Activated T-helper 9 cell treated with anti-CD3 and anti-CD28 coated beads, Interleukin-2, amount 50 U/mL, for 16 hours (primary cell): ENCODE results near the gene CHDH.

ENCODE experiments used
- DNase-seq: peaks from one replicate; pipeline ENCODE4 v3.0.0-alpha.2; 2020; ENCODE audit warnings: low read depth

The CHDH gene

DNA sequence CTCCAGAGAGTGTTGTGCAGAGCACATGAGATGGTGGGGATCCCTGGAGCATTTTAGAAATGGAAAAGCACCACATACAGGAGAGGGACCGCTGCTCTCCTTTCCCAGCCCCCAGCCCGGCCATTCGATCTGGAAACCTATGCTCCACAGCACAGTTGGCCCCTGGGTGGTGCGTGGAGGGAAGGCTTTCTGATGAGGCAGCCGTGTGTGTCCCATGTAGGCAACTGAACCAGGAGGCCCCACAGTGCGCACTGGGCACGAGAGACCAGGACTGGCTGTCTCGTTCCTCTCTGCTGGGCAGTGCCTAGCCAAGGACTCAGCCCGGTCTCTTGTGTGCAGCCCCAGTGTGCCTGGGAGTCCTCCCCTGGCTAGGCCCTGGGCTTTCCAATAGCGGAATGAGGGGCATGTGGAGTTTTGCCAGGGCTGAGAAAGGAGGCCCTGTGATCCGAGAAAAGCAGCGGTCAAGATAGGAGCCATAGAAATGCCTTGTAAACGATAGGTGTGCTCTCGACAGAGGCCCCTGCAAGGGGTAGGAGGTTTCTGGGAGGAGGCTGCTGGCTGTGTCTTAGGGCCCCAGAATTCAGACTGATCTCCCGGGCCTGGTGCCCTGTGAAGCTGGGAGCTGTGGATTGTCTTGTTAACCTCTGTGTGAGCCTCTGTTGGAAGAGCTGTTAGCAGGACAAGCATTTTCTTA is 39.0 kb downstream of the CHDH start:
- DNase-seq: no peak

DNA sequence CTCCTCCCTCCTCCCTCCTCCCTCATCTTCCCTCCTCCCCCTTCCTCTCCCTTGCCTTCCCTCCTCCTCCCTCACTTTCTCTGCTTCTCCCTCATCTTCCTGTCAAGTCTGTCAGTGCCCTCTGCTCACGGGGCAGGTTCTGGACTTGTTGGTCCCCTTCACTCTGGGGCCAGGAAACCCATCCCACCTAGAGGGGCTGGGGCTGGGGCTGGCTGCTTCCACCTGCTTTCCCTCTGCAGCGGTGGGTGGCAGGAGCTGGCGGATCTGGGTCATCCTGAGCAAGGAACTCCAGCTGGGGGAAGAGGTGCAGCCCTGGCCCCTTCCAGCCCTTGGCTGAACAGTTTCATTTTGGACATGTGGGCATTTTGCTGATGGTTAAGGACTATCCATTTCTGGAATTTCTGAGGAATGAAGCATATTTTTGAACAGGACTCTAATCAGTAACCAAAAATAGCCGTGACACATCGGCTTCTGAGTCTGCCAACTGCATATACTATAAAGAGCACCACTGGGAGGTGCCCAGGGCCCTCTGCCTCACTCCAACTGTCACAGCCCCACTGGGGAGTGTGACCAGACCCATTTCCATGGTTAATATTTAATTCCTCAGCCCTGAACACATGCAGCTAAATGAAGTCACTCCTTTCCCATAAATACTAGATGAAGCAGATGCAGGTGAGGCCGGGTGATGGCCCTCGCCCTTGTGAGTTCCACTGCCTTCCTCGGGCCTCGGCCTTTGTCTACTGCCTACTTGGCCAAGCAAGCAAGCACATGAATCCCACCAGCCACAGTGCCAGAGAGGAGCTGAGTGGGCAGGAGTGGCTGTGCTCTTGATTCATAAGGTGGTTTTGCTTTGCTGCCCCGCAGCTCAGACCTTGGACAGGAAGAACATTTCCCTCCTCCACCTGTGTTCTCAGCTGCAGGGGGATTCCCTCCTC is 39.8 kb downstream of the CHDH start:
- DNase-seq: no peak

DNA sequence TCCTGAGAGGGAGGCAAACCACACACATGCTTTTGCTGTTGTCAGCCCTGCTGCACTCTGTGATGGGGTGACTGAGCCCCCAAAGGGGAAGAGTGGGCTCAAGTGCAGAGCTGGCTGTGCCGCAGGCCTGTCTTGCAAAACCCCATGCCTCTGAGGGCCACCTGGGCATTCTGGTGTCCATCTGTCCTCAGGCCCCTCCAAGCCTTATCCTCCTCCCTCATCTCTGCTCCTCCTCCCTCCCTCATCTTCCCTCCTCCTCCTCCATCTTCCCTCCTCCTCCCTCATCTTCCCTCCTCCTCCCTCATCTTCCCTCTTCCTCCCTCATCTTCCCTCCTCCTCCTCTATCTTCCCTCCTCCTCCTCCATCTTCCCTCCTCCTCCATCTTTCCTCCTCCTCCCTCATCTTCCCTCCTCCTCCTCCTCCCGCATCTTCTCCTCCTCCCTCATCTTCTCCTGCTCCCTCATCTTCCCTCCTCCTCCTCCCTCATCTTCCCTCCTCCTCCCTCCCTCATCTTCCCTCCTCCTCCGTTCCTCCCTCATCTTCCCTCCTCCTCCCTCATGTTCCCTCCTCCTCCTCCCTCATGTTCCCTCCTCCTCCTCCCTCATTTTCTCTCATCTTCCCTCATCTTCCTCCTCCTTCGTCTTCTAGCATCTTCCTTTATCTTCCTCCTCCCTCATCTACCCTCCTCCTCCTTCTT is 40.6 kb downstream of the CHDH start:
- DNase-seq: no peak

DNA sequence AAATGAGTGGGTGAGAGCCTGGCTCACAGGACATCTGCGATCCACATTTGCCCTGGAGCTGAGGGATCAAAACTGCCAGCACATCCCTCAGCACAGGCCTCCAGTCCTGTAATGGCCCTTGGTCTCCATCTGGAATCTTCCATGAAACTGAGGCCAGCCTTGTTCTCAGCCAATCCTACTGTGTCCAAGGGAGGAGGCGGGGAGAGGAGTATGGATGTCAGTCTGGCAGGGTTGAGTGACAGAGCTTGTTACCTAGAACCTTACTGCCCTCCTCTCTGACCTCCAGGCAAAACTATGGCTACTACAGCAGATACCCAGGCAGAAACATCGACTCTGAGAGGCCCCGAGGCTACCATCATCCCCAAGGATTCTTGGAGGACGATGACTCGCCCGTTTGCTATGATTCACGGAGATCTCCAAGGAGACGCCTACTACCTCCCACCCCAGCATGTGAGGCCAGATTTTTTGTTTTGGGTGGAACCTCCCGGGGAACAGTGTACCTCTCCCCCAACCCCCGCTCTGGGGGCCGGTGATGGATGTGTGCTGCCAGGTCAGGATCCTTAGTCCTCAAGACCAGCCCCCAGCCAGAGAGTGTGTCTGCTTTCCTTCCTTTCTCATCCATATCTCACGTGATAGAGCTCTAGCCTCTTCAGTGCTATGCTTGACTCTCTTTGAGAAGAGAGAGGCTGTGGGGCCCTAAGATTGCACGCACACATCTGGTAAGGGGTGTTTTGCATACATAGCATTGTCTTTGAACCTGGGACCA is 41.3 kb downstream of the CHDH start:
- no peak for DNase-seq

DNA sequence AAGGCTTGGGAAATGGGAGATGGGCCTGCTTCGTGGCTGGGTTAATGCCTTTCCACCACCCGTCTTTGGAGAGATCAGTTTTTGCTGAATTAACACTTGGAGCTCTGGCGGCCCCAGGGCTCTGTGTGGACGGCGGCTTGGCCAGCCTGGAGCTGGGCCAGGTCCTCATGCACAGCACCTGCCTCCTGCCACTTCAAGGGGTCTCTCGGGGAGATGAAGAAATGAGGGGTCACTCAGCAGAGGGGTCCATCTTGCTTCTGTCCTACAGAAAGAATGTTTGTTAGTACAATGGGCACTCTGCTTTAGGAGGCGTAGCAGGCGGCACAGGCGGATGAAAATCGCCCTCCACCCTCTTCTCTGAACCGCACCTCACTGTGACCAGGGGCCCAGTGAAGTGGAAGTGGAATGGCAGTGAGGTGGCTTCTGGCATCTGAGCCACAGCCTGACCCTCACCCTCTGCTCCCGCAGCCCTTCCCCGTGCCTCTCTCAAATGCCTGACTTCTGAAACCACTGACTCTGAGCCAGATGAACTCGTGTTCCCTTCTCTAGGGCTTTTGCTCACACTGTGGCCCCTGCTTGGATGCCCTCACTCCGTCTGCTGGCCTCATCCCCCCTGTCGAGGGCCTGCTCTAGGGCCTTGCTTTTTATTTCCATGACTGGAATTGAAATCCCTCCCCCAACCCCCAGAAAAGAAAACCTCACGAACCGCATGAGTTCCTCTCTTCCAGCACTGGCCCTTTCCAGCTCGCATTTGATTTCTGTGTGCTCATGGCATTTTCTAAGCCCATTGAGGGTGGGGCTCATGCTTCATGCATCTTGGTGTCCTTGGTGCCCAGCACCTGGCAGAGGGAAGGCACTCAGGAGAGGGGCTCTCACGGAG is 42.2 kb downstream of the CHDH start:
- DNase-seq: no peak

DNA sequence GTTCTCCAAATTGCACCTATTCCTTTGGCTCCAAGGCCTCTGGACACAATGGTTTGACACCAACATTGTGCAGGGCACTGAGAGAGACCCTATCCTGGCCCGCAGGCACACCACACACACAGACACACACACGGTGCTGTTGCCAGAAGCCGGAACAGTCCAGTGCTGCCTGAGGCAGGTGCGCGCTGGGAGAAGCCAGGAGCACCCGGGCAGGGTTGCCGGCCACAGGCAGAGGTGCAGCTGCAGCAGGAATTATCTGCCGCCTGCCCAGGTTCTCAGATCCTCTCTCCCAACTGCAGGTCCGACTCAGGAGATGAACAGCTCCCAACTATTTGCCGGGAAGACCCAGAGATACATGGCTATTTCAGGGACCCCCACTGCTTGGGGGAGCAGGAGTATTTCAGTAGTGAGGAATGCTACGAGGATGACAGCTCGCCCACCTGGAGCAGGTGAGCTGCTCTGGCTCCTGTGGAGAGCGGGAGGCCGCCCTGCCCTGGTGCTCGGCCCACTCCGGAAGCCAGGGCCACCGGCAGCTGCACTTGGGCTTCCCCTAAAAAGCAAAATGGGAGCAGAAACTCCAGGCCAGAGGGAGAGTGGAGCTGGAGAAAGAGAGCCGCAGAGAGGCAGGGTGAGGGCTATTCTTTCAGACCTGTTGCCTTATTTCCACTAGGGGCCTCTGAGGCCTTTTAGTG is 42.9 kb downstream of the CHDH start:
- no peak for DNase-seq

DNA sequence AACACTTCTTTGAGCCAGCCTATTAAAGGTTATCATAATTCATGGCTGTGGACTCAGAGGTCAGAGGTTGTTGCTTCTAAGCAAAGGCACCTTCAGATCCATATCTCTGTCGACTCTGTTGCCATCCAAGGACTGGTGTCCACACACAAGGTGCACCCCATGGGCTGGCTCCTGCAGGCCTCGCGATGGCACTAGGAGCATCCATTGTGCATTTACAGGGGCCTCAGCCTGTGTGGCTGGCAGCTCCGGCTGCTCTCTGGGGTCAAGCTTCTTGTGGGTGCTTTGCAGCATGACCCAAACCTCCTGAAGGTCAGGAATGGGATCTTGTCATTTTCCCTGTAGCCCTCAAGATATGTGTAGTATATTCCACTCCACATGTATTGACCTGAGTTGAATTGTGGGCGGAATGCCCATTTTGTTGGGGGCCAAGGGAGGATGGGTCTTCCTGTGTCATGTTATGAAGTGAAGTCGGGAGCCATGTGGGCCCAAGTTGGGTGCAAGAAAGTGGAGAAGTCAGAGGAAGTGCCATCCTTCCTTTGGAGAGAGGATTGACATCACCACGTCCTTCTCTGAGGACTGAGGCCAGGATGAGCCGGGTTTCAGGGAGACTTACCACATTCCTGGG is 43.9 kb downstream of the CHDH start:
- no peak for DNase-seq

DNA sequence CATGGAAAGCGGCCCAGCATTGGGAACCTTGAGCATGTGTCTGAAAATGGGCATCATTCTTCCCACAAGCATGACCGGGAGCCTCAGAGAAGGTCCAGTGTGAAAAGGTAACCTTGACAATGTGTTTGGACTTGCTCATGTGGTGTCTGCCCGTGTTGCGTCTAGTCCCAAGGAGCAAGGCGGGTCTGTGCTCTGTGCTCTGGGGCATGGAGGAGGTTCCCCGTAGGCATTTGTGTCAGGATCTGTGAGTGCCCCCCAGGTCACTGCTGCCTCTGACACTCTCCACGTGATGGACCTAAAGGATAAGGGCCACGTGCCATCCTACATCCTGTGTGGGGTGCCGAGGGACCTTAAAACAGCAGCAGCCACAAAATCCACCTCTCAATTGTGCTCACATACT is 44.9 kb downstream of the CHDH start:
- no peak for DNase-seq

DNA sequence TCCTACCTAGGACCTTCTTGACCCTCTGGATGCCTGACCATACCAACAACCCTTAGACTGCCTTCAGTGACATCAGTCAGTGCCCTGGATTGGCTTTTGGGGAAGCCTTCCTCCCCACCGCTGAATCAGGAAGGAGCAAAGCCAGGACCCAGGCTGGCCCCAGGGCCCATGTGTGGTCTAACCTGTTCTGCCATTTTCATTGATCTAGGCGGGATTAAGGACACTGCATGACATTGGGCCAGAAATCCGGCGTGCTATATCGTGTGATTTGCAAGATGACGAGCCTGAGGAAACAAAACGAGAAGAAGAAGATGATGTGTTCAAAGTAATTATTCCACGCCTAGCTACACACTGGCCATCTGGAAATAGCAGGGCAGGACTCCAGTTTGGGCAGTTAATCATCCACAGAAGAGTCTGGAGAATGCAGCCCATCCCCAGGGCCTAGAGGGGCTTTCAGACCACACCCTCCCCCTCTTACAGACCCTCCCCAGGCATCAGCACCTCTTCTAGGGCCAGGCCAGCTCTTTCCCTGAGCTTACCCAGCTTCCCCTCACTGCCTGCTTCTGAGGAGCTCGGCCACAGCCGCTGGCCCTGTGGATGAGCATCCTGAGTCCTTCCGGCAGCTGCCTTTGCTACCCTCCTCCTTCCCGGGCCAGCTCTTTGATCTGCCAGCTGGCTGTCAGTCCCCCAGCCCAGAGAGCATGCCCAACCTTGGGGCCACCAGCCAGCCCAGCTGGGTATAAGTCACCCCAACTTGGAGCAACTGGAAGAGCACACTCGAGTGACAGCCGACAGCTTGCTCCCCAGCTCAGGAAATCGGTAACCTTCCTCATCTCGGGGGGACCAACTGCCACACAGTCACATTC is 45.9 kb downstream of the CHDH start:
- DNase-seq: no peak

DNA sequence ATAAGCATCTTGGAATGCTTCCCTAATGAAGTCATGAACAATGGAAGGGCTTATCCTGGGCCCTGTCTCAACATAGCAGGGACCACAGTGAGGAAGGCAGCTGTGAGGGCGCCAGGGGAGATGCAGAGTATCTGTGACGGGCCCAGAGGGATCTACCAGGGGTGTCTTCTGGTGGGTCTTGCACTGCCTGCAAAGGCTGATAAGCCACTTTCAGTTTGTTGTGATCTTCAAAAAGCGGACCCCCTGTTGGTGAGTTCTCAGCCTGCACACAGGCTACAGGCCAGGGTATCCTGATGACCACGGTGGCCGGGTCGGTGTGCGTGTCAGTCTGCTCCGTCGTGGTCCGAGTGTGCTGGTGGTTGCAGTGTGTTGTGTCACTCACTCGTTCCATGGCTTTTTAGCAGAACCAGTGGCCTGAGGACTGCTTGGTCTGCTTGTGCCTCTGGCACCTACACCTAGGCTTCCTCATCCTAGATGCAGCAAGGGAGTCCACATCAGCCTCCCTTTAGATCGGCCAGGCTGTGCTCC is 46.8 kb downstream of the CHDH start:
- DNase-seq: no peak

DNA sequence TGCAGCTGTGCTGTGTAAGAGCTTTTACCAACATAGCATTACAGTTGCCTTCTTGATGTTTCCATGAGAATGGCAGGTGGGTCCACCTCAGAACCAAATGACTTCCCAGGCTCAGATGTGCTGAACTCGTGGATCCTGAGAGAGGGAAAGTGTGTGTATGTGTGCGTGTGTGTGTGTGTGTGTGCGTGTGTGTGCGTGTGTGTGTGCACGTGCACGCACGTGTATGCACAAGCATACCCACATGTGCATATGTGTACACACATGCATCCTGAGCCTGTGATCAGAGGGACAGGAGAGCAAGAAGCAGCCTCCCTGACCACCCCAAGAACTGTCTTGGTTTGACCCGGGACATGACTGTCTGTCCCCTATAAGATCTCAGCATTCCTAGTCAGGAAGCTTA is 48.1 kb downstream of the CHDH start:
- DNase-seq: no peak

DNA sequence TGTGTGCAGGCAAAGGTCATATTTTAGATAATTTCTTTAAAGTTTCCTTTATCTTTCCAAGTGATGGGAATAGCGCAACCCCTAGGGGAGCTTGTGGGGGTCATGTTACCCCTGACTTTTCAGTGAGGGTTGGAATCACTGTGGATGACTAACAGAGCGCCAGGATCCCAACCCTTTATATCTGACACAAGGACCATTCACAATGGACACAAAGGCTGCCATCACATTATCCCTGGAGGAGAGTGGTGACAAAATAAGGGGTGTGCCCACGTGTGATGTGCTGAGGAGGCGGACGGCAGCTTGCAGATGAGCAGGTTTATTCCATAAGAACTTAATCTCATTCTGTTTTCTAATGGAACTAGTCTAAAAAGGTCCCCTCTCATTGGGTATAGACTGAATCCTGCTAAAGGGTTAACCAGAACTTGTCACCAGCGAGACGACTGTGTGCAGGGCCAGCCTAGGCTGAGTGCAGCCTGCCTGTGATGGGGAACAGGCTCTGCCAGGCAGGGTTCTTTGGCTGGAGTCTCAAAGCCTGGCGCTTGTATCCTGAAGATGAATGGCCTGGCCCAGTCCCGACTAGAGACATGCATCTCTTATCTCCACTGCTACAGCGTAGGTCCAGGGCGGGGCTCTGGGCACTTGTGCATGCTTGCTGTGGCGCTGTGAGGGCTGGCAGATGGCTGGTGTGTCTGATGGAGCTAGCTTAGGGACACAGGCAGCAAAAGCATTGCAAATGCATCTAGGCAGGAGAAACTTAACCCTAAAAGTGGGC is 50.2 kb downstream of the CHDH start:
- DNase-seq: no peak

DNA sequence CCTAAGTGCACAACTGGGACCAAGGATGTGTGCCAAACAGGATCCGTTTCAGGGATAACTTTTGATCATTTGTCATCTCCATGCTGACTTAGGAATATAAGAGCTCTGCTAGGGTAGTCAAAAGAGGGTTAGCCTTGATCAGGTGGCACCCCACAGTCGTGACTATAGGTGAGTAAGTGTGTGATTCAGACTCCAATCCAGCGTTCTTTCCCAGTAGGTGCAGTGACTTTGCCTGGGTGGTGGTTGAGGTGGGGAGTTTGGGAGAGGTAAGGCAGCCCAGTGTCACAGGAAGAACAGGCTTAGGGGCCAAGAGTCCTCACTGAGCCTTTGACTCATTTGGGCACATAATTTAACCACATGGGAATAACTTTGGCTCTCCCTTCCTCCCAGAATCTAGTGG is 51.0 kb downstream of the CHDH start:
- no peak for DNase-seq

DNA sequence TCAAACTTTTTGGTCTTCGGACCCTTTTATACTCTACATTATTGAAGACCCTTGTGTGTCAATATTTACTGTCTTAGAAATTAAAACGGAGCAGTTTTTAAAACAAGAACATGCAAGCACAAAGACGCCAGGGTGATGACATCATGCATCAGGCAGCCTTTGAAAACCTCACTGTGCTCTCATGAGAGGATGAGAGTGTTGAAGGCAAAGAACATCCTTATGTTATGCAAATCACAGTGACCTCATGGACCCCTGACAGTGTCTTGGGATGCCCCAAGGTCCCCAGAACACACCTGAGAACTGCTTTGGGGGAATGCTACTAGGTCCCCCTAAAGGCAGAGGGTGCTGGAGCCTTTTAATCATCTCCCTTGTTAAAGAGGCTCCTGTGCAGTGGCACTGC is 51.6 kb downstream of the CHDH start:
- no peak for DNase-seq

DNA sequence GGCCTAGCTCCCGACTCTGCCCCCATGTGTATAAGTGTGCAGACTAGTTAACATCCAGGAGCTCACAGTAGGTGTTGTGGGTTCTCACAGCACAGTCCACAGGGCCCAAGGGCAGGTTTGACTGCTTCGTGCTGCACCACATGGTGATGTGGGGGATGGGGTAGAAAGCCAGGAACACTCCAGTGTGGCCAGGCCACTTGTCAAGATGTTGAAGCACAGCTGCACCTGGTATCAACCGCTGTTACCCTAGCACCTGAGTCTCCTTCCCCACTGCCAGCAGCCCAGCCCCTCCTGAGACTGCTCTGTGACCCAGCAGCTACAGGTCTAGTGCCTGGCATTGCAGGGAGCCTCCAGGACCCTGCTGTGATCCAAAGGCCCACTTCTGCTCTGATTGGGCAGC is 53.4 kb downstream of the CHDH start:
- no peak for DNase-seq

DNA sequence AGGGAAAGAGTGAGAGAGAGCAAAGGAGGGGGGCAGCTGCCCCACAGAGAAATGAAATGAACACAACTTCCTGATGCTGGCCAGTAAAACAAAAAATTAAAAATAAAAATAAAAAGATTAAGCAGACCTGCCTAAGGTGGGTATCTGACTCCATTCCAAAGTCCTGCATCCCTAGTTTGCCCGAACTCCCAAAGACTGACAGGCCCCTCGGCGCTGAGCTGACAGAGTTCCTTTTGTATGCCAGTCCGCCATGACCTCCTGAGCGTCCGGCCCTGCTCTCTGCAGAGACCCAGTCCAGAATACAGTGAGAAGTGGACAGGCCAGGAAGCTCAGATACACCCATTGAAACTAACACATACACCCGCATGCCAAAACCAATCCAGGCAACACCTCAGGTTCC is 54.9 kb downstream of the CHDH start:
- DNase-seq: no peak

DNA sequence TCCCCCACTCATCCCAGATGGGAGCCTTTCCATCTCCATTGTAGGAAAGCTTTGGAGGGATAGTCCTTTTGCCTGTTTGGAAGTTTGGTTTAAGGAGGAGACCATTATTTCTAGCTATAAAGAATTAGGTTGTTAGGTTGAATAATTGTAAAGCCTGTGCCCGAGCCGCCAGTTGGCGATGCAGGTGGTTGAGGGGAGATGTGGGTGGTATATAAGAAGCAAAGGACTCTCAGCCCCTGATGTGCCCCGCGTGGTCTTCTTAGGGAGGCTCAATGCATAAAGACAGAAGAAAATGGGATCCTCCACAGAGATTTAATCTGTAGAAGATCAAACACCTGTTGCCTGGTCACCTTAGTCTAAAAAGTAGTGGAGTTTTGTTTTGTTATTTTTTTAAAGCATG is 55.7 kb downstream of the CHDH start:
- no peak for DNase-seq

DNA sequence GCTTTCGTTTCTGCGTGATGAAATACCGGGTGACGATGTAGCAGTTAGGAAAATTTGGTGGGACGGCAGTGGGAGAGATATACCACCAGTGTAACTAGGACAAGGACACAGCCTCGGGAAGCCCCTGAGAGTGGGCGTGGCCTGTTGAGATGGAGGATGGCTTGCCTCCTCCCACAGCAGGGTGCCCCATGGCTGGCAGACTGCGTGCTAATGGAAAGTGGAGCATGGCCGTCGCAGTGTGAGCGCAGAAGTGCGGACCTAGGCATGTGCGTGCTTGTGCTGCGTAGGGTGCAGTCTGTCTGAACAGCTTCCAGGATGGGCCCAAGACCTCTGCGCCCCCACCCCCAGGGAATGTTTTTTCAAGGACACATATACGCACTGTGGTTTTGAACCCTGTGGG is 56.8 kb downstream of the CHDH start:
- DNase-seq: no peak
